ENCODE data around the gene ELANE.
"Not testable (repeated sequence)": the region's sequence is repeated elsewhere in the genome, so short reads cannot be mapped to it uniquely, and the experiment has no call there.

Gene ELANE

GRCh38 chr19:845707-846521 is 6.2 kb upstream of the ELANE start:
- no peak for TF ChIP-seq CTCF (IDR thresholded peaks at IDR 0.05)
- Histone ChIP-seq H3K27ac (no peak overlapping the region), H3K4me3 (no peak overlapping the region)
- no peak for DNase-seq (ENCODE audit: low spot score)

- Histone ChIP-seq H3K27ac (peak overlapping the region in 1 of 2 donors; percentile 67), H3K4me3 (no peak overlapping the region)
- TF ChIP-seq CTCF (IDR thresholded peaks at IDR 0.05): no peak
- no peak for DNase-seq (ENCODE audit: low spot score)
Observed at GRCh38 chr19:848386-848921, 3.6 kb upstream of the ELANE start.

GRCh38 chr19:849195-849594 is 2.9 kb upstream of the ELANE start:
- not testable (repeated sequence) for DNase-seq (ENCODE audit: low spot score); H3K27ac ChIP-seq

GRCh38 chr19:850221-850978 is 1.7 kb upstream of the ELANE start:
- DNase-seq (ENCODE audit: low spot score): peak; percentile 94
- peak overlapping the region; percentile 56 for H3K4me3 ChIP-seq
- TF ChIP-seq CTCF (IDR thresholded peaks at IDR 0.05): no peak
- H3K27ac ChIP-seq: peak overlapping the region; percentile 62 to 84

More at GRCh38 chr19:849195-849594, 2.9 kb upstream of the ELANE start:
- H3K4me3 ChIP-seq: not testable (repeated sequence)

- no peak for TF ChIP-seq CTCF (IDR thresholded peaks at IDR 0.05)
- H3K27ac ChIP-seq: peak overlapping the region; percentile 62 to 84
- peak overlapping the region; percentile 56 for H3K4me3 ChIP-seq
- no peak for DNase-seq (ENCODE audit: low spot score)
Observed at GRCh38 chr19:850979-851335, 1.1 kb upstream of the ELANE start.

- H3K27ac ChIP-seq: no peak overlapping the region
- no peak for TF ChIP-seq CTCF (IDR thresholded peaks at IDR 0.05)
- no peak for DNase-seq (ENCODE audit: low spot score)
- H3K4me3 ChIP-seq: no peak overlapping the region
Observed at GRCh38 chr19:853014-853585, 997 bp downstream of the ELANE start.

GRCh38 chr19:853614-854220 is 1.6 kb downstream of the ELANE start:
- H3K4me3 ChIP-seq; H3K27ac ChIP-seq; DNase-seq (ENCODE audit: low spot score): not testable (repeated sequence)
